GM12878 (cell line): ENCODE results near the gene CAMTA2. TPM values are rescaled to one million over a fixed set of nuclear protein-coding genes. Genes with fewer than 3 reads are reported as not detected.
A peak's percentile ranks its signal among the peaks of the same experiment; 100 is the strongest.

Experiments used
- ATAC-seq: fragments of 200-7000 bp; cut with Tn5 transposase; 3 replicates; pipeline ENCODE4 v1.9.1; 2020; ENCODE audit warnings: mild to moderate bottlenecking, moderate library complexity
- BruUV-seq: library from RNA; stranded (reverse); fragments of 400-500 nt; replicated peaks from 2 replicates; lab custom pipeline; 2021; lab: Mats Ljungman, UMichigan
- CTCF ChIA-PET: fragments of 300-600 bp; sonication (Branson Sonifier 250); formaldehyde crosslinking; extraction: SDS; loops from one replicate; lab custom pipeline; 2021; ENCODE audit warnings: inconsistent platforms; lab: Yijun Ruan, JAX
- POLR2A ChIA-PET: fragments of 350-600 bp; formaldehyde crosslinking; extraction: SDS; loops from one replicate; lab custom pipeline; 2021; ENCODE audit warnings: inconsistent platforms; lab: Charles Lee
- RAD21 ChIA-PET: fragments of 300-600 bp; sonication (Branson Sonifier 250); formaldehyde crosslinking; loops from one replicate; lab custom pipeline; 2023; ENCODE audit warnings: antibody characterized with exemption; ENCODE audit not compliant: unreplicated experiment; lab: Charles Lee
- SMC1A ChIA-PET: fragments of 300-600 bp; sonication (Branson Sonifier 250); formaldehyde crosslinking; loops from one replicate; lab custom pipeline; 2023; ENCODE audit not compliant: unreplicated experiment, uncharacterized antibody; lab: Charles Lee
- DNase-seq: peaks from one replicate; pipeline ENCODE4 v3.0.0-alpha.2; 2011; ENCODE audit warnings: low read depth, low spot score
- FAIRE-seq: peaks from 3 replicates; lab custom pipeline; 2011; peaks lifted over from hg19 to GRCh38; lab: Jason Lieb, UNC
- H2AFZ ChIP-seq: 2 replicates; pipeline ENCODE4 v1.6.0; 2011; ENCODE audit warnings: low read depth, low read length, control low read depth; ENCODE audit not compliant: control insufficient read depth
- H3K27ac ChIP-seq: 2 replicates; pipeline ENCODE4 v1.5.1; 2011; ENCODE audit warnings: control low read depth; ENCODE audit not compliant: control insufficient read depth, insufficient read depth
- H3K27me3 ChIP-seq, 2 experiments: replicated peaks in 1 of 2; 2 replicates each; pipeline versions ENCODE4 v1.6.0 to v1.6.1; 2011; ENCODE audit warnings: low read length in 1 of 2; ENCODE audit not compliant: control insufficient read depth in 2 of 2, insufficient read depth in 2 of 2
- H3K36me3 ChIP-seq, 2 experiments: 2 replicates each; pipeline ENCODE4 v1.5.1; 2011; ENCODE audit warnings: low read length in 1 of 2; ENCODE audit not compliant: control insufficient read depth in 2 of 2, insufficient read depth in 2 of 2
- H3K4me1 ChIP-seq: 2 replicates; pipeline ENCODE4 v1.6.1; 2011; ENCODE audit warnings: mild to moderate bottlenecking, low read length, moderate library complexity, mixed read lengths; ENCODE audit not compliant: control insufficient read depth, insufficient read depth
- H3K4me2 ChIP-seq: 2 replicates; pipeline ENCODE4 v1.6.0; 2011; ENCODE audit warnings: control low read depth; ENCODE audit not compliant: control insufficient read depth, insufficient read depth
- H3K4me3 ChIP-seq: fragments of 200-600 bp; sonication (generic); 2 replicates; pipeline ENCODE4 v1.5.1; 2016
- H3K79me2 ChIP-seq: 2 replicates; pipeline ENCODE4 v1.6.0; 2011; ENCODE audit warnings: low read length; ENCODE audit not compliant: control insufficient read depth, insufficient read depth
- H3K9ac ChIP-seq: 2 replicates; pipeline ENCODE4 v1.8.0; 2011; ENCODE audit warnings: low read length, control low read depth, mixed read lengths; ENCODE audit not compliant: control insufficient read depth, insufficient read depth
- H3K9me3 ChIP-seq: replicated peaks from 3 replicates; pipeline ENCODE4 v1.5.1; 2011; ENCODE audit warnings: mild to moderate bottlenecking, low read length; ENCODE audit not compliant: control insufficient read depth, insufficient read depth
- H4K20me1 ChIP-seq: 2 replicates; pipeline ENCODE4 v1.6.0; 2011; ENCODE audit not compliant: control insufficient read depth, insufficient read depth
- BCLAF1 ChIP-seq: fragments of 450-650 bp; IDR thresholded peaks from 2 replicates; pipeline ENCODE4 v1.6.1; 2017; ENCODE audit warnings: antibody characterized with exemption, mild to moderate bottlenecking, moderate library complexity
- BHLHE40 ChIP-seq, 2 experiments: fragments of 450-650 bp in 1 of 2; IDR thresholded peaks; 2 replicates each; pipeline ENCODE4 v1.6.1; 2011 to 2017; ENCODE audit warnings: low read depth in 2 of 2, borderline replicate concordance in 1 of 2, improper control_type of control experiment in 1 of 2, low read length in 1 of 2, mild to moderate bottlenecking in 1 of 2
- CHD4 ChIP-seq: fragments of 200-600 bp; sonication (generic); IDR thresholded peaks from 2 replicates; pipeline ENCODE4 v1.6.1; 2016; ENCODE audit warnings: mild to moderate bottlenecking
- EED ChIP-seq: sonication (generic); IDR thresholded peaks from 2 replicates; pipeline ENCODE4 v1.6.1; 2016; ENCODE audit warnings: antibody characterized with exemption, low read depth
- JUND ChIP-seq: IDR thresholded peaks from 2 replicates; pipeline ENCODE4 v1.6.1; 2012; ENCODE audit warnings: low read depth, mild to moderate bottlenecking, low read length, improper control_type of control experiment, moderate library complexity
- KDM1A ChIP-seq: fragments of 200-600 bp; sonication (generic); IDR thresholded peaks from 2 replicates; pipeline ENCODE4 v1.6.1; 2016; ENCODE audit warnings: borderline replicate concordance
- MEF2B ChIP-seq: fragments of 450-650 bp; IDR thresholded peaks from 2 replicates; pipeline ENCODE4 v1.6.1; 2018; ENCODE audit warnings: mild to moderate bottlenecking, moderate library complexity; ENCODE audit not compliant: partially characterized antibody, poor library complexity, severe bottlenecking
- NBN ChIP-seq: fragments of 450-650 bp; IDR thresholded peaks from 2 replicates; pipeline ENCODE4 v1.6.1; 2016
- NFIC ChIP-seq: IDR thresholded peaks from 2 replicates; pipeline ENCODE4 v1.6.1; 2012; ENCODE audit warnings: low read depth, mild to moderate bottlenecking, inconsistent platforms, low read length, moderate library complexity
- PBX3 ChIP-seq: IDR thresholded peaks from 2 replicates; pipeline ENCODE4 v1.6.1; 2011; ENCODE audit warnings: mild to moderate bottlenecking, low read depth, low read length, moderate library complexity; ENCODE audit not compliant: insufficient replicate concordance
- SRF ChIP-seq, 2 experiments: IDR thresholded peaks; 2 replicates each; pipeline ENCODE4 v1.6.1; 2011; ENCODE audit warnings: low read depth in 2 of 2, low read length in 2 of 2, mild to moderate bottlenecking in 1 of 2, moderate library complexity in 1 of 2
- TAF1 ChIP-seq: IDR thresholded peaks from 2 replicates; pipeline ENCODE4 v1.6.1; 2011; ENCODE audit warnings: mild to moderate bottlenecking, low read depth, low read length, borderline replicate concordance
- TCF3 ChIP-seq: IDR thresholded peaks from 2 replicates; pipeline ENCODE4 v1.6.1; 2012; ENCODE audit warnings: low read depth, mild to moderate bottlenecking, low read length, borderline replicate concordance; ENCODE audit not compliant: insufficient read depth
- USF1 ChIP-seq: IDR thresholded peaks from 2 replicates; pipeline ENCODE4 v1.6.1; 2011; ENCODE audit warnings: borderline replicate concordance, low read depth, mild to moderate bottlenecking, moderate library complexity, mixed read lengths, low read length; ENCODE audit not compliant: insufficient read depth; ENCODE audit errors: extremely low read length
- ZNF217 ChIP-seq: fragments of 450-650 bp; IDR thresholded peaks from 2 replicates; pipeline ENCODE4 v1.6.1; 2017; ENCODE audit warnings: antibody characterized with exemption, mild to moderate bottlenecking
- WGBS: methylation state at CpG from one replicate; pipeline ENCODE4 v1.1.6; 2016; ENCODE audit warnings: low lambda C conversion rate; ENCODE audit not compliant: insufficient replicate concordance, insufficient coverage; ENCODE audit errors: missing lambda C conversion rate; 5-methylcytosine and 5-hydroxymethylcytosine counted together
- in situ Hi-C: fragments of 300-500 bp; cut with MboI; formaldehyde crosslinking; loops from 9 replicates; pipeline ENCODE4 v1.14.3; 2018; ENCODE audit warnings: mixed read lengths
- intact Hi-C: fragments of 100-400 bp; cut with micrococcal nuclease; formaldehyde crosslinking; loops from one replicate; pipeline ENCODE4 v1.14.2; 2022; ENCODE audit not compliant: unreplicated experiment
- polyA plus RNA-seq, 11 experiments: library from polyadenylated mRNA; depleted of rRNA in 4 of 11; unstranded in 6 of 11; stranded (reverse) in 5 of 11; fragments of >200 nt; fragmentation: Nextera tagmentation in 4 of 11; fragmentation: Illumina TruSeq in 1 of 11; extraction: Ambion mirVana in 4 of 11; extraction: Trizol in 1 of 11; gene quantifications; 1 replicate in 1 of 11; 2 replicates in 10 of 11; pipeline versions ENCODE4 v1.2.1 to v1.2.3, GENCODE V29; 2011 to 2016; ENCODE audit warnings: inconsistent platforms in 2 of 11, missing spikeins in 2 of 11, low read depth in 1 of 11
- total RNA-seq, 4 experiments: library from RNA; depleted of rRNA in 3 of 4; stranded (reverse); fragments of >200 nt in 3 of 4; fragmentation: Illumina TruSeq in 1 of 4; extraction: Trizol in 1 of 4; gene quantifications; 2 replicates each; pipeline versions ENCODE4 v1.2.1 to v1.2.3, GENCODE V29; 2013 to 2021
- TF ChIP-seq, protein P1 (sequence below): IDR thresholded peaks from 2 replicates; pipeline ENCODE4 v1.6.1; 2012; ENCODE audit warnings: low read depth, low read length, improper control_type of control experiment

CAMTA2 gene
- total and polyA plus RNA-seq, 10 of the 15 experiments (the other 5 are each of a cell fraction or from before 2014, with no cell fraction given): 0.42 to 29.3 (median 11.2) TPM

- POLR2A ChIA-PET: interaction anchor here (0.7 to 1.3 kb wide), 2 partner anchors 21 to 198 kb away, joined by 3 read pairs; no protein-coding TSS in a partner anchor
- FAIRE-seq (no peak), DNase-seq (no peak), ATAC-seq (peak; percentile 80)
- Histone ChIP-seq H3K79me2 (peaks cover 16% of the 10 kb centered on the region), H3K27me3 (no peaks in the 10 kb centered on the region), H2AFZ (no peak overlapping the region), H3K4me3 (peak overlapping the region; percentile 42; the same call in 1 of the 2 replicates), H3K27ac (no peak overlapping the region), H3K4me2 (peak overlapping the region; percentile 56), H3K9ac (no peak overlapping the region), H3K36me3 (peaks cover 4 to 14% of the 10 kb centered on the region in 2 experiments; a peak in 3 of 4 replicates), H4K20me1 (no peaks in the 10 kb centered on the region), H3K4me1 (peaks cover 32% of the 10 kb centered on the region), H3K9me3 (no peaks in the 10 kb centered on the region)
- CTCF ChIA-PET: interaction anchor here (0.6 to 1.3 kb wide), 3 partner anchors 25 to 1501 kb away, joined by 3 to 5 read pairs (median 4); partner anchors contain the start of gene SPAG7
- in situ Hi-C loops: no loop called here
- intact Hi-C loops: no loop called here
- BruUV-seq: no TSS peak
- SMC1A ChIA-PET: interaction anchor here (1.2 kb wide), 1 partner anchor 32 kb away, joined by 3 read pairs; no protein-coding TSS in a partner anchor
- 27% methylated on average over 14 of the region's 14 CpGs for WGBS
- RAD21 ChIA-PET: interaction anchor here (0.5 to 1.2 kb wide), 2 partner anchors 33 to 83 kb away, joined by 3 to 4 read pairs; partner anchors contain the start of gene SPAG7
- no peak for TF ChIP-seq CHD4
- TF ChIP-seq PBX3: no peak
- no peak for TF ChIP-seq MEF2B
- TF ChIP-seq, protein P1, sequence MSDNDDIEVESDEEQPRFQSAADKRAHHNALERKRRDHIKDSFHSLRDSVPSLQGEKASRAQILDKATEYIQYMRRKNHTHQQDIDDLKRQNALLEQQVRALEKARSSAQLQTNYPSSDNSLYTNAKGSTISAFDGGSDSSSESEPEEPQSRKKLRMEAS: no peak
- peak in 1 of 2 experiments; percentile 60; a peak in 2 of 4 replicates for TF ChIP-seq BHLHE40 (IDR thresholded peaks at IDR 0.05; ENCODE audit: borderline replicate concordance in 1 of 2, low read depth in 2 of 2, low read length in 1 of 2)
- no peak for TF ChIP-seq TCF3
- no peak for TF ChIP-seq NFIC
- no peak for TF ChIP-seq USF1
- no peak for TF ChIP-seq JUND
- TF ChIP-seq TAF1: no peak
- TF ChIP-seq SRF (IDR thresholded peaks at IDR 0.05; ENCODE audit: low read depth in 2 of 2, low read length in 2 of 2): no peak
- TF ChIP-seq ZNF217: no peak
- no peak for TF ChIP-seq BCLAF1
- no peak for TF ChIP-seq KDM1A
- peak; percentile 76 for TF ChIP-seq EED
- no peak for TF ChIP-seq NBN
Measured at GRCh38 chr17:4934173-4934979, 53.1 kb downstream of the CAMTA2 start.
